ENCODE data around the gene COL27A1.

The COL27A1 gene

GRCh38 chr9:114229295-114229694 lies 74.0 kb downstream of the COL27A1 start:
- DNase-seq = no peak

GRCh38 chr9:114230068-114230467 lies 74.7 kb downstream of the COL27A1 start:
- DNase-seq = no peak

- no peak for DNase-seq
Observed at GRCh38 chr9:114231273-114231672, 75.9 kb downstream of the COL27A1 start.

- no peak for DNase-seq
Observed at GRCh38 chr9:114231719-114232449, 76.5 kb downstream of the COL27A1 start.

DNA sequence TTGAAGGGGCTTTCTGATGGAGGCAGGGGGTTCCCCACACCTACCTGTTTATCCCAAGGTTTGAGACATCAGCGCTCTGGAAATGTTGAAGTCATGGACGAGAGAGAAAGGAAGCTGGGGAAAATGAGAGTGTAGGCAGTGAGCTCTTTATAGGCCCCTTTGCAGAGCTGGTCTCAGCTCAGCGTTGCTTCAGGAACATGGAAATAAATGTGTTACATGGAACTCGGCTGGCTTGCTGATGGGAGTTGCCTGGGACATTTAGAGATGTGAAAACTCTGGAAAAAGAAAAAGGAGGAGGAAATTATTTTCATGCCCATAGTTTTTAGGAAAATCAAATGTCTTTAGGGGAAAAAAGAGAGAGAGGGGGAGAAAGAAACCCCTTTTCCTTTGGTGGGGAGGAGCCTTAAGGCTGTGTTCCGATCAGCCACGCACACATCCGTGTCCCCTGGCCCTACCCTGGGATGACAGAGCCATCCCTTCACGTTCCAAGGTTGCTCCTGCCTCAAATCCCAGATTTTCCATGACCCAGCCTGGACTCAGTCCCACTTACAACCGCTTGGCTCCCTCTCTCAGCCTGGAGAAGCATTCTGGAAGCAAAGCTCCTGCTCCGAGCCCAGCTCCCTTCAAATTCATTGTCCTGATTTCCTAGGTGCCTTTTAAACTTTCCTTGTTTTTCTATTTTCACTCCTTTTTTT lies 78.3 kb downstream of the COL27A1 start:
- no peak for DNase-seq

- no peak for DNase-seq
Observed at GRCh38 chr9:114235033-114235661, 79.8 kb downstream of the COL27A1 start.

DNA sequence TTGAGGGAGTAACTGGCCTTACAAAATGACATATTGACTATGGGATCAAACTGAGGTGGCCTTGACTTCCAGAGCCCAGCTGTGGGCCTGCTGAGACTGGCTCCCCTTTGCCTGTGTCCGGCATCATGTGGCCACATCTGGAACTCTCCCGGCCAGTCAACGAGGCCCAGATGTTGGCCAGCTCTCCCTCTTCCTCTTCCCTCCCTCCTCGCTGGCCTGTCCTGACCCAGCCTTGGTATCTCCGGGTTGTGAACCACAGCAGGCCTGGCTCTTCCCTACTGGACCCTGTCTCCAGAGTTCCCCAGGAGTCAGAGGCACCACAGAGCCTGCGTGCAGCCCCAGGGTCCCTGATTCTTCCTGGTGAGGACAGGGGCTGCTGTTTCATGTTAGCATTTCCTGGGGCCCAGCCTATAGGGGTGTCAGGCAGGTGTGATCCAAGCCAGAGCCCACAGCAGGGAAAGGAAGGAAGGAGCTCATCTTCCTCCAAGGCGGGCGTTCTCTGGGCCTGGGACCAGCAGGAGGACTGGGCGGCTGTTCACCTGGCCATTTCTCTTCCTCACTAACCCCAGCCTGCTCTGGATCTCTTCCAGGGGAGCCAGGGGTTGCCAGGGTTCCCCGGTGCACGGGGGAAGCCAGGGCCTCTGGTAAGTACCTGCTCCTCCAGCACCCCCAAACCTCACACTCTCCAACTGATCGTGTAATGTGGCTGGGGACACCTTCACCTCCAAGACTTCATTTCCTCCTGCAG lies 81.2 kb downstream of the COL27A1 start:
- no peak for DNase-seq

- DNase-seq = no peak
Observed at GRCh38 chr9:114237247-114237646, 81.9 kb downstream of the COL27A1 start.

DNA sequence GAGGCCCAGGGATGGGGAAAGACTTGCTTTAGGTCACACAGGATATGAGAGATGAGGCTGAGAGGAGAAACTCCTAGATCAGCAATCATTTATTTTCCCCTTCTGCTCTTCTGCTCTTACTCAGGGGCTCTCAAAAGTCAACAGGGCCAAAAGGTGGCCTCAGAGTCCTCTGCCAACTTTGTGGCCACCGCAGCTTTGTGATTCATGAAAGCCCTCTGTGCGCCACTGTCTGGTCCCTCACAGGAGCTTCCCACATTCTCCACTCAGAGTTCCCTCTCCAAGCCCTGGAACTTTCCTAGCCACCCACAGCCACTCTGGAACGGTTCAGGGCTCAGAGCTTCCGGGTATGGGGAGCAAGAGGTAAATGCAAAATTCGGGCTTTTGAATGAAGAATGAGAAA lies 82.4 kb downstream of the COL27A1 start:
- DNase-seq = no peak

- no peak for DNase-seq
Observed at GRCh38 chr9:114238472-114238871, 83.1 kb downstream of the COL27A1 start.

DNA sequence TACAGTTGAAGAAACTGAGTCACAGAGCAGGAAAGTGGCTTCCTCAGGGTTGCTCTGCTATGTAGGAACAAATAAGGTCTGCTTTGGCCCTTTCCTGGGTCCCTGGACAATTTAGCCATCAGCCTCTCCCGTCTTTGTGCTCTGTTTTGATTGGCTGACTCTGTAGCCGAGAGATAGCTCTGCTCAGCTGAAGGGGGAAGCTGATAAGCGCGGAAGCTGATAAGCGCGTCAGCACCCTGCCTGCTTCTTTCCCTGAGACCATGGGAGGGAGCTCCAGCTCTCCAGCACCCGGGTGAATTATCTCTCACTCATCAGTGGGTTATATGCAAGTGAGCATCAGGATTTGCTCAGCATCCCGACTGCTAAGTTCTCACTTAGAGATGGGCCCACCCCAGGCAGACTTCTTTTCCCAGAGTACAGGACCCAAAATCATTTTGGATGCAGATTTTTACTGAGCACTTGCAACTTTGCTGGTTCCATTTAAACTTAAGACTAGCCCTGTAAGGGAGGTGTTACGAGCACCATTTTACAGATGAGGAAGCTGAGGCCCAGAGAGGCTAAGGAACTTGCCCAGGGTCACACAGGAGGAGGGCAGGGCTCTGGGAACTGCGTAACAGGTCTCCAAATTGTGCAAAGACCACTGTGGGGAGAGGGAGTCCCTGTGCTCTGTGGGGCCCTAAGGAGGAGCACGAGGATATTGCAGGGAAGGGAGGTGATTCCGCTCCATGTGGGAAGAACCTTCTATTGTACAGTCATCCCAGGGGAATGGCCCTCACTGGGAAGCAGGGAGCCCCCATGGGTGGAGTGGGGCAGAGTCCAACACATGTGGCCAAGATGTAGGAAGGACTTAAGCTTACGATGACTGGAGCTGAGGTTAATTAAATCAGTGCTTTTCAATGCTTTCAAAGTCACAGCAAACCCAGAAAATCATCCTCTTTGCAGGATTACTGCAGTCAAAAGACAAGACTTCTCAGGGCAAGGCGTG lies 83.8 kb downstream of the COL27A1 start:
- no peak for DNase-seq

DNA sequence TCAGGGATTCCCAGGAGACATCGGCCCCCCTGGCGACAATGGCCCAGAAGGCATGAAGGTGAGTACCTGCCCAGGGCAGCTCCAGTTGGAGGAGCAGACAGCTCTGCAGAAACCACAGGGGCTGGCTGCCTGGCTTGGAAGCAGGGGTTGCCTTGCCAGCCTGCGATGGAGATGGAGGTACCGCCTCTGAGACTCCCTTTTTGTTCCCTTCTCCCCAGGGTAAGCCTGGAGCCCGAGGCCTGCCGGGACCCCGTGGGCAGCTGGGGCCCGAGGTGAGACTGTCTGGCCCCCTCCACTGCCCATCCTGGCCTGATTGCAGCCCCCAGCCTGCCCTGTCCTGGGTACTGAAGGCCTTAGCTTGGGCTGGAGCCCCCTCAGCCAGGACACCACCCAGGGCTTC lies 84.9 kb downstream of the COL27A1 start:
- DNase-seq = no peak

GRCh38 chr9:114240647-114241558 lies 85.6 kb downstream of the COL27A1 start:
- no peak for DNase-seq

DNA sequence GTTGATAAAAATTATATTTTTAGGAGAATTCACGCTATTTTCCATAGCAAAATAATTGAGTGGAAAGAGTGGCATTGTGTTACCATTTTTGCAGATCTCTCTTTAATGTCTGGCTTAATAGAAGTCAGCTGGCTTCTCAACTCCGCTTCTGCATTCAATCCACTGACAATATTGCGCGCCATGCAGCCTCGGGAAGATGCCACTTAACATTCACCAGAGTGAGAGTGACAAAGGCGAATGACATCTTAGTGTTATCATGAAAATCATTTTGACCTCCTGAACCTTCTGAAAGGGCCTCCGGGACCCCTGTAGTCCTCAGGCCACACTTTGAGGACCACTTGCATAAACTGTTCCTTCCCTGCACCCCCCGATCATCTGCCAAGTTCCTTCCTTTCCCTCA lies 87.5 kb downstream of the COL27A1 start:
- DNase-seq = no peak

GRCh38 chr9:114243240-114243639 lies 87.9 kb downstream of the COL27A1 start:
- DNase-seq = no peak

DNA sequence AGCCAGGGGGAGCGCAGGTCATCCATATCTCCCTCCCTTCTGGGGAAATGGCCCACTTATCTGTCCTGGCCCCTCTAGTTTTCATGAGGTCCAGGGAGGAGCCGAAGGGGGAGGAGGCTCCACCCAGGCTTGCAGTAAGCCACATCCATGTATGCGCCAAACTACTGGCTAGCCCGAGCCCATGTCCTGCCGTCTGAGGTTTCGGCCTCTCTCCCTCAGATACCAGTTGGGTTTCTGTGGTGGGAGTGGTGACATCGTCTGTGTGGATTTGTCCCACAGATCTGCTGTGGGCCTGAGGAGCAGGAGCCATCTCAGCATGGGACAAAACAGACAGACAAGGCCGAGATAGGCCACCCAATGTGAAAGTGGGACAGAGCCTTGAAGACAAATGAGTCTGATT lies 89.2 kb downstream of the COL27A1 start:
- DNase-seq = no peak

- DNase-seq = no peak
Observed at GRCh38 chr9:114246558-114246957, 91.2 kb downstream of the COL27A1 start.

DNA sequence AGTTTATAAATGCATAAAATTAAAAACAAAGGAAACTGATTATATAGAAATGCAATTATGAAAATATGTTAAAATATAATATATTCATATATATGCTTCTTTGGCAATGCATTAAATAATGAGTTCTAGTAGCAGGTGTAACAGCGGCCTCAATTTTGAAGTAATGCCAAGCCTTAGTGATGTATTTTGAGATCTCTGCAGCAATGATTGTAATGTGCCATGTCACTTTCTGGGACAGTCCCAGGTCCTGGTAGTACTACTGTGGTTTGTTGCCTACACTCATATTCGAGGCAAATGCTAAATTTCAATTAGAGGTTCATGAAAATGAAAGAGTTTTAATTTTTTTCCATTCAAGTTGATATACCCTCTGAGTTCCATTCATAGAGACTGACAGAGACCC lies 91.7 kb downstream of the COL27A1 start:
- DNase-seq = no peak

DNA sequence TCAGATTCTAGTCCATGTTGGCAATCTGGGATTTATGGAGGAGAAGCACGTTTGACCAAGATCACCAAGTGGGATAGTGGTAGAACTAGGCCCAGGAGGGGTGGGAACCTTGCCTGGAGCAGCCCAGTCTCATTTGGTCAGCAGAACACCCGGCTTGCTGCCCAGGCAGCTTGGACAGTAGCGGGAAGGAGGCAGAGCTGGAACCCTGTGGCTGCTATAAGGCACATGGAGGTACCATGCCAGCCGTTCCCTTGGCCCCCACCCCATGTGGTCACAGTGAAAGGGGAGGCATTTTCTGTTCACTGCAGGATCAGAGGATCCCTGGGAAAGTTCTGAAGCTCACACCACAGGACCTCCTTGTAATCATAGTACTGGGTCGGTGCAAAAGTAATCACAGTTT lies 92.2 kb downstream of the COL27A1 start:
- DNase-seq = no peak

GRCh38 chr9:114248299-114248707 lies 93.0 kb downstream of the COL27A1 start:
- DNase-seq = no peak
